PFSK-1 (cell line): ENCODE results near the gene CC2D1A.

ENCODE experiments used
- FOXP2 ChIP-seq: optimal IDR thresholded peaks from 2 replicates; pipeline ENCODE3; 2011; ENCODE audit warnings: borderline replicate concordance, control low read depth, inconsistent platforms; ENCODE audit not compliant: insufficient read depth; ENCODE audit errors: extremely low read length, extremely low read depth
- POLR2AphosphoS5 ChIP-seq: IDR thresholded peaks from 2 replicates; pipeline ENCODE4 v1.6.1; 2012; ENCODE audit warnings: low read depth, mild to moderate bottlenecking, control low read depth, low read length, moderate library complexity
- SIN3A ChIP-seq: IDR thresholded peaks from 2 replicates; pipeline ENCODE4 v1.6.1; 2012; ENCODE audit warnings: mild to moderate bottlenecking, low read length, moderate library complexity, borderline replicate concordance; ENCODE audit not compliant: insufficient read depth
- TAF1 ChIP-seq: IDR thresholded peaks from 2 replicates; pipeline ENCODE4 v1.6.1; 2012; ENCODE audit warnings: low read length, control low read depth, borderline replicate concordance; ENCODE audit not compliant: insufficient read depth
- TF ChIP-seq, protein P1 (sequence below), 2 experiments: IDR thresholded peaks; 2 replicates each; pipeline versions ENCODE4 v1.6.1 to v1.8.0; 2011 to 2012; ENCODE audit warnings: low read depth in 2 of 2, low read length in 2 of 2, control low read depth in 1 of 2, inconsistent platforms in 1 of 2, mild to moderate bottlenecking in 1 of 2, moderate library complexity in 1 of 2; ENCODE audit not compliant: insufficient read depth in 1 of 2

Gene CC2D1A

DNA sequence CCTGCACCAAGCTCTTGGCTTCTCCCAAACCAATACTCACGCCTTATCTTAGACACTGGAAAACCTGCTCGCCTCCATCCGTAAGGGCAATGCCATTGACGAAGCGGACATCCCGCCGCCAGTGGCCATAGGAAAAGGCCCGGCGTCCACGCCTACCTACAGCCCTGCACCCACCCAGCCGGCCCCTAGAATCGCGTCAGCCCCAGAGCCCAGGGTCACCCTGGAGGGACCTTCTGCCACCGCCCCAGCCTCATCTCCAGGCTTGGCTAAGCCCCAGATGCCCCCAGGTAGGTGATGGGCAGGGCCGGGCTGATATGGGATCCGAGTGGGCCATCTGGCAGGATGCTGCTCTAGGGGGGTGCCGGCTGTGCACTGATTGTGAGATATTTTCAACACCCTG, 7.4 kb downstream of the CC2D1A start:
- TF ChIP-seq POLR2AphosphoS5 (no peak), FOXP2 (no peak), SIN3A (no peak), TAF1 (no peak)
- TF ChIP-seq, protein P1, sequence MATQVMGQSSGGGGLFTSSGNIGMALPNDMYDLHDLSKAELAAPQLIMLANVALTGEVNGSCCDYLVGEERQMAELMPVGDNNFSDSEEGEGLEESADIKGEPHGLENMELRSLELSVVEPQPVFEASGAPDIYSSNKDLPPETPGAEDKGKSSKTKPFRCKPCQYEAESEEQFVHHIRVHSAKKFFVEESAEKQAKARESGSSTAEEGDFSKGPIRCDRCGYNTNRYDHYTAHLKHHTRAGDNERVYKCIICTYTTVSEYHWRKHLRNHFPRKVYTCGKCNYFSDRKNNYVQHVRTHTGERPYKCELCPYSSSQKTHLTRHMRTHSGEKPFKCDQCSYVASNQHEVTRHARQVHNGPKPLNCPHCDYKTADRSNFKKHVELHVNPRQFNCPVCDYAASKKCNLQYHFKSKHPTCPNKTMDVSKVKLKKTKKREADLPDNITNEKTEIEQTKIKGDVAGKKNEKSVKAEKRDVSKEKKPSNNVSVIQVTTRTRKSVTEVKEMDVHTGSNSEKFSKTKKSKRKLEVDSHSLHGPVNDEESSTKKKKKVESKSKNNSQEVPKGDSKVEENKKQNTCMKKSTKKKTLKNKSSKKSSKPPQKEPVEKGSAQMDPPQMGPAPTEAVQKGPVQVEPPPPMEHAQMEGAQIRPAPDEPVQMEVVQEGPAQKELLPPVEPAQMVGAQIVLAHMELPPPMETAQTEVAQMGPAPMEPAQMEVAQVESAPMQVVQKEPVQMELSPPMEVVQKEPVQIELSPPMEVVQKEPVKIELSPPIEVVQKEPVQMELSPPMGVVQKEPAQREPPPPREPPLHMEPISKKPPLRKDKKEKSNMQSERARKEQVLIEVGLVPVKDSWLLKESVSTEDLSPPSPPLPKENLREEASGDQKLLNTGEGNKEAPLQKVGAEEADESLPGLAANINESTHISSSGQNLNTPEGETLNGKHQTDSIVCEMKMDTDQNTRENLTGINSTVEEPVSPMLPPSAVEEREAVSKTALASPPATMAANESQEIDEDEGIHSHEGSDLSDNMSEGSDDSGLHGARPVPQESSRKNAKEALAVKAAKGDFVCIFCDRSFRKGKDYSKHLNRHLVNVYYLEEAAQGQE (IDR thresholded peaks at IDR 0.05; ENCODE audit: insufficient read depth in 1 of 2, low read depth in 2 of 2, low read length in 2 of 2): no peak

DNA sequence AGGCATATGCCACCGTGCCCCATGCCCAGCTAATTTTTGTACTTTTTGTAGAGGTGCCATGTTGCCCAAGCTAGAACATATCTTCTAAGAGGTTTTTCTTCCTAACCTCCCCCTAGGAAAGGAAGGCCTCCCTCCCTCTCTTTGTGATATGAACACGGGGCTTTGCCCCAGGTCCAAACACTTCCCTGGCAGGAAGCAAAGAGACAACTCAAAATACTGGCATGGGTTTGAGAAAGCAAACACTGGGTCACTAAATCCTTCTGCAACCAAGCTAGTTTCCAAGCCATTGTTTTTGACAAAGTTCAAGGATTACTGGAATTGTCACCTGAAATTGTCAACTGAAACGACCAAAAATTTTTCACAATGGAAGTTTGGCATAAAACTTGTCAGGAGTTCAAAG, 8.8 kb downstream of the CC2D1A start:
- TF ChIP-seq SIN3A (no peak), POLR2AphosphoS5 (no peak), TAF1 (no peak), FOXP2 (no peak)
- TF ChIP-seq, protein P1 (IDR thresholded peaks at IDR 0.05; ENCODE audit: insufficient read depth in 1 of 2, low read depth in 2 of 2, low read length in 2 of 2): no peak

DNA sequence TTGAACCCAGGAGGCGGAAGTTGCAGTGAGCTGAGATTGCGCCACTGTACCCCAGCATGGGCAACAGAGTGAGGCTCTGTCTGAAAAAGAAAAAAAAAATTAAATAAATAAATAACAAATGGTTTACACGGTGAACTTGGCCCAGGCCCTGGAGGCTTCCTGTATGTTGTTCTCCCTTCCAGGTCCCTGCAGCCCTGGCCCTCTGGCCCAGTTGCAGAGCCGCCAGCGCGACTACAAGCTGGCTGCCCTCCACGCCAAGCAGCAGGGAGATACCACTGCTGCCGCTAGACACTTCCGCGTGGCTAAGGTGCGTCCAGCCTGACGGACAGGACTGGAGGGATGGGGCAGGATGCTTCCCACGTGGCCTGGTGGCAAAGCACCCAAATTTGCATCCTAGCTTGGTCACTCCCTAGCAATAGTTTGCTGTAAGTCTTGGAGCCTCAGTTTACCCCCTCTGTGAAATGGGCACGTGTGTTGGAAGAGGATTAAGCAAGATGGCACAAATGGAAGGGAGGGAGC, 11.9 kb downstream of the CC2D1A start:
- TF ChIP-seq, protein P1 (IDR thresholded peaks at IDR 0.05; ENCODE audit: insufficient read depth in 1 of 2, low read depth in 2 of 2, low read length in 2 of 2): no peak
- TF ChIP-seq TAF1 (no peak), SIN3A (no peak), POLR2AphosphoS5 (no peak)

DNA sequence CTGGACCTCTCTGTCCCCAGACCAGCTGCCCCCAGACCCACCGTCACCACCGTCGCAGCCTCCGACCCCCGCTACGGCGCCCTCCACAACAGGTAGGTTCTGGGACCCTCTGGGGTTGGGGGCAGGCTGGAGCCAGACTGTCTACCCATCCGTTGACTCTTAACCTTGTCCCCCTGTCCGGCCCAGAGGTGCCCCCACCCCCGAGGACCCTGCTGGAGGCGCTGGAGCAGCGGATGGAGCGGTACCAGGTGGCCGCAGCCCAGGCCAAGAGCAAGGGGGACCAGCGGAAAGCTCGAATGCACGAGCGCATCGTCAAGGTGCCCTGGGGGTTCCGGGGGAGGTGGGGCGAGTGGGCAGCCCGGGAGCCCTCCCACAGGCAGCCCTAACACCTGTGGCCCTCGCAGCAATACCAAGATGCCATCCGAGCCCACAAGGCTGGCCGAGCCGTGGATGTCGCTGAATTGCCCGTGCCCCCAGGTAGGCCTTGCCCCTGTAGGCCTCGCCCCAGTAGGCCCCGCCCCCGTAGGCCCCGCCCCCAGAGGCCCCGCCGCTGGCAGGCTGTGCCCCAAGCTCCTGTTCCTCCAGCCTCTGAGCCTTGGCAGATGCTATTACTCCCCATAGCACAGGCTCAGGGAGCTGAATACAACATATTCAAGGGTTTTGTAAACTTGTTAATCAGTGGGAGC, 12.9 kb downstream of the CC2D1A start:
- TF ChIP-seq TAF1 (no peak), SIN3A (no peak), POLR2AphosphoS5 (no peak), FOXP2 (no peak)
- TF ChIP-seq, protein P1 (IDR thresholded peaks at IDR 0.05; ENCODE audit: insufficient read depth in 1 of 2, low read depth in 2 of 2, low read length in 2 of 2): no peak

DNA sequence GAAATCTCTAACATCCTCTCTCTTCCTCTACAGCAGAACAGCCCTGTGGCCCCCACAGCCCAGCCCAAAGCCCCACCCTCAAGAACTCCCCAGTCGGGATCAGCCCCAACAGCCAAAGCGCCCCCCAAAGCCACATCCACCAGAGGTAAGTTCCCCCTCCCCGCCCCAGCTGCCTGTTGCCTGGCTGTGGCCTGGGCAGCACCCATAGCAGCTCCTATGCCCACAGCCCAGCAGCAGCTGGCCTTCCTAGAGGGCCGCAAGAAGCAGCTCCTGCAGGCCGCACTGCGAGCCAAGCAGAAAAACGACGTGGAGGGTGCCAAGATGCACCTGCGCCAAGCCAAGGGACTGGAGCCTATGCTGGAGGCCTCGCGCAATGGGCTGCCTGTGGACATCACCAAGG, 14.5 kb downstream of the CC2D1A start:
- no peak for TF ChIP-seq TAF1
- TF ChIP-seq SIN3A: no peak
- TF ChIP-seq FOXP2: no peak
- TF ChIP-seq, protein P1 (IDR thresholded peaks at IDR 0.05; ENCODE audit: insufficient read depth in 1 of 2, low read depth in 2 of 2, low read length in 2 of 2): no peak
- no peak for TF ChIP-seq POLR2AphosphoS5
